ENCODE measurements around the gene DNAH1. TPM values are rescaled to one million over a fixed set of nuclear protein-coding genes. Genes with fewer than 3 reads are reported as not detected.

Gene DNAH1
- total RNA-seq, 2 donors from 2014 or later = 5.6 to 18.7 TPM

- Histone ChIP-seq H3K4me1 (replicated peaks) (peaks cover 3% of the 10 kb centered on the region), H3K4me3 (no peak overlapping the region), H3K27me3 (replicated peaks; ENCODE audit: insufficient read depth) (no peaks in the 10 kb centered on the region), H3K27ac (no peak overlapping the region), H3K36me3 (peaks cover 19 to 20% of the 10 kb centered on the region in 2 donors), H3K9me3 (no peaks in the 10 kb centered on the region)
- intact Hi-C loops (cut with DNase I) = no loop called here
- no peak for DNase-seq (ENCODE audit: low spot score)
- WGBS = 92% methylated on average over 16 of the region's 16 CpGs
- no peak for TF ChIP-seq POLR2AphosphoS5 (IDR thresholded peaks at IDR 0.05)
- TF ChIP-seq, protein P1, sequence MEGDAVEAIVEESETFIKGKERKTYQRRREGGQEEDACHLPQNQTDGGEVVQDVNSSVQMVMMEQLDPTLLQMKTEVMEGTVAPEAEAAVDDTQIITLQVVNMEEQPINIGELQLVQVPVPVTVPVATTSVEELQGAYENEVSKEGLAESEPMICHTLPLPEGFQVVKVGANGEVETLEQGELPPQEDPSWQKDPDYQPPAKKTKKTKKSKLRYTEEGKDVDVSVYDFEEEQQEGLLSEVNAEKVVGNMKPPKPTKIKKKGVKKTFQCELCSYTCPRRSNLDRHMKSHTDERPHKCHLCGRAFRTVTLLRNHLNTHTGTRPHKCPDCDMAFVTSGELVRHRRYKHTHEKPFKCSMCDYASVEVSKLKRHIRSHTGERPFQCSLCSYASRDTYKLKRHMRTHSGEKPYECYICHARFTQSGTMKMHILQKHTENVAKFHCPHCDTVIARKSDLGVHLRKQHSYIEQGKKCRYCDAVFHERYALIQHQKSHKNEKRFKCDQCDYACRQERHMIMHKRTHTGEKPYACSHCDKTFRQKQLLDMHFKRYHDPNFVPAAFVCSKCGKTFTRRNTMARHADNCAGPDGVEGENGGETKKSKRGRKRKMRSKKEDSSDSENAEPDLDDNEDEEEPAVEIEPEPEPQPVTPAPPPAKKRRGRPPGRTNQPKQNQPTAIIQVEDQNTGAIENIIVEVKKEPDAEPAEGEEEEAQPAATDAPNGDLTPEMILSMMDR (IDR thresholded peaks at IDR 0.05) = no peak
- no peak for TF ChIP-seq POLR2A (IDR thresholded peaks at IDR 0.05)
These were observed 86.0 kb downstream of the DNAH1 start for GRCh38 chr3:52402101-52402521.

GRCh38 chr3:52402706-52403270 is 86.7 kb downstream of the DNAH1 start:
- DNase-seq (ENCODE audit: low spot score) = no peak
- intact Hi-C loops (cut with DNase I) = no loop called here
- Histone ChIP-seq H3K27me3 (replicated peaks; ENCODE audit: insufficient read depth) (no peaks in the 10 kb centered on the region), H3K4me1 (replicated peaks) (peaks cover 5% of the 10 kb centered on the region), H3K4me3 (no peak overlapping the region), H3K27ac (no peak overlapping the region), H3K36me3 (peaks cover 19 to 20% of the 10 kb centered on the region in 2 donors), H3K9me3 (no peaks in the 10 kb centered on the region)
- 89% methylated on average over 11 of the region's 11 CpGs for WGBS
- no peak for TF ChIP-seq POLR2A (IDR thresholded peaks at IDR 0.05)
- TF ChIP-seq, protein P1 (IDR thresholded peaks at IDR 0.05) = no peak
- TF ChIP-seq POLR2AphosphoS5 (IDR thresholded peaks at IDR 0.05) = no peak

DNA sequence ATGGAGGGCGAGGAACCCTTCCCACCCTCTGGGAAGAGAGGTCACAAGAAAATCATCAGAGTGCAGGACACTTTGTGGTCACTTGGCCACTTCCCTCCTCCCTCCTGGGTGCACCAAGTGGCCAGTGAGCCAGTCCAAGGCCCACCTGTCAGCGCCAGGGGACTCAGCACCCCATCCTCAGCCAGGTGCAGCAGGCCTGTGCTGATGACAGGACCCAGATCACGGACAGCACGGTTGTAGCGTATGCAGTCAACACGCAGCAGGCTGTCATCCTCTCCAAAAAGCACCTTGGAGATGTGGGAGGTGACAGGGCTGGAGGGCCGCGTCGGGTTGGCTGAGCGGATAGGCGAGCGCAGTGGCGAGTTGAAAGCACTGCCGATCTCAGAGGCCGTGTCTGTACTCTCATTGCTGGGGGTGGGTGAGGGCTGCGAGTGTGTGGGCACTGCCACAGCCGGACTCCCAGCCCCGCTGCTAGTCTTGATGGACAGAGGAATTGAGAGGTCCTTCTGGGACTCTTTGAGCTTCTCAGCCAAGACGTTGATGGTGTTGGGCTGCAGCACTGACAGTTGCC is 87.2 kb downstream of the DNAH1 start:
- WGBS = 93% methylated on average over 18 of the region's 19 CpGs
- intact Hi-C loops (cut with DNase I) = no loop called here
- Histone ChIP-seq H3K27me3 (replicated peaks; ENCODE audit: insufficient read depth) (no peaks in the 10 kb centered on the region), H3K36me3 (peaks cover 19 to 20% of the 10 kb centered on the region in 2 donors), H3K9me3 (no peaks in the 10 kb centered on the region), H3K27ac (no peak overlapping the region), H3K4me1 (replicated peaks) (peaks cover 7% of the 10 kb centered on the region), H3K4me3 (no peak overlapping the region)
- no peak for DNase-seq (ENCODE audit: low spot score)
- TF ChIP-seq POLR2A (IDR thresholded peaks at IDR 0.05) = no peak
- TF ChIP-seq POLR2AphosphoS5 (IDR thresholded peaks at IDR 0.05) = no peak

GRCh38 chr3:52403955-52404354 is 87.8 kb downstream of the DNAH1 start:
- H3K36me3 ChIP-seq = peaks cover 19 to 20% of the 10 kb centered on the region in 2 donors
- no peak for DNase-seq (ENCODE audit: low spot score)

DNA sequence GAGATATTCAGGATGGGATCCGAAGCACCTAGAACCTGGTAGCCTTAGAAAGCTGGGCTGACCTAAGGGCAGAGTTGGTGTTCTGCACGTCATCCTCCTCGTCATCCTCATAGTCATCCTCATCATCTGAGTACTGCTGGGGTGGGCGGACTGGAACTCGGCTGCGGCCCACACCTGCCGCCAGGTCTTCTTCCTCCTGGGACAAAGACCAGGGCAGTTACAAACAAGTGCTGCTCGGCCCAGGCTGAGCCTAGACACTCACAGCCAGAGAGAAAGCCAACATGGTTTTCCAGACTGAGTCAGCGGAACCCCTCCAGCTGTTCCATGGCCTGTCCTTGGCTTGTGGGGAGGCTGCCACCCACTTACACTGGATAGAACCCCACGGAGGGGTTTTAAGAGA is 88.3 kb downstream of the DNAH1 start:
- no peak overlapping the region for H3K4me3 ChIP-seq
- intact Hi-C loops (cut with DNase I) = no loop called here
- DNase-seq (ENCODE audit: low spot score) = no peak
- WGBS = 89% methylated on average over 10 of the region's 10 CpGs
- TF ChIP-seq, protein P1 (IDR thresholded peaks at IDR 0.05) = no peak
- TF ChIP-seq POLR2A (IDR thresholded peaks at IDR 0.05) = no peak
- TF ChIP-seq POLR2AphosphoS5 (IDR thresholded peaks at IDR 0.05) = no peak
- no peaks in the 10 kb centered on the region for H3K27me3 ChIP-seq (replicated peaks; ENCODE audit: insufficient read depth)
- no peaks in the 10 kb centered on the region for H3K9me3 ChIP-seq
- peaks cover 17% of the 10 kb centered on the region for H3K4me1 ChIP-seq (replicated peaks)
- H3K36me3 ChIP-seq = peaks cover 19 to 20% of the 10 kb centered on the region in 2 donors
- H3K27ac ChIP-seq = no peak overlapping the region

More at GRCh38 chr3:52403955-52404354, 87.8 kb downstream of the DNAH1 start:
- Histone ChIP-seq H3K4me3 (no peak overlapping the region), H3K4me1 (replicated peaks) (peaks cover 13% of the 10 kb centered on the region), H3K27me3 (replicated peaks; ENCODE audit: insufficient read depth) (no peaks in the 10 kb centered on the region), H3K27ac (no peak overlapping the region), H3K9me3 (no peaks in the 10 kb centered on the region)
- intact Hi-C loops (cut with DNase I) = no loop called here
- 85% methylated on average over 3 of the region's 3 CpGs for WGBS
- TF ChIP-seq POLR2AphosphoS5 (IDR thresholded peaks at IDR 0.05) (no peak), POLR2A (IDR thresholded peaks at IDR 0.05) (no peak)
- TF ChIP-seq, protein P1 (IDR thresholded peaks at IDR 0.05) = no peak
